ENCODE data around the gene EGF.

Gene EGF

DNA sequence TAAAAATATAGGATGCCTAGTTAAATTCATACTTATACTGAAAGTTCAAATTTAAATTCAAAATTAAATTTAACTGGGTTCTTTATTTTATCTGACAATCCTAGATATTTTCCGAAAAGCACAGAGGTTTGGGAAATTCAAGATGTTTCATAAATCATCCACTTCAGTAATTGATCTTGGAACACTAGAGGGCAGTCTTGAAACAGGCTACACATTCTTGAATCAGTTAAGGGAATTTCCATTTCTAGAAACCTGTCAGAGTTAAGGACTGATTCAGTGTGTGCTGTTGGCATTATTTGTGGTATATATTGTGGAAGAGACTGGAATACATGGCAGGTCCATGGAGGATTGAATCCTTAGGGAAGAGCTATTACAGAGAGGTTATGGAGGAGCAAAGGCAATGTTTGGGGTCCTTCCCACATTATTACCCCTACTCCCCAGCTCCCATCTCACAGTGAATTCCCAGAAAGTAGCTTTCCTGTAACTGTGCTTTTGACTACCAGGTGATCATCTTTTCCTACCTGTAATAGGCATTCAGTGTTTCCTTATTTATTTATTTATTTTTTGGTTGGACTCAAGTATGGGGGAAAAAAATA, 92.9 kb downstream of the EGF start:
- H2AFZ ChIP-seq (ENCODE audit: insufficient read depth, low read length, poor library complexity): no peak overlapping the region
- no peak overlapping the region for H3K4me3 ChIP-seq (ENCODE audit: low read depth, low read length)
- H3K4me1 ChIP-seq (ENCODE audit: control insufficient read depth in 1 of 2, insufficient read depth in 2 of 2, low read length in 2 of 2): peaks cover 0 to 2% of the 10 kb centered on the region in 2 experiments
- H3K9me3 ChIP-seq (ENCODE audit: insufficient read depth, low read depth, low read length): no peaks in the 10 kb centered on the region
- H4K8ac ChIP-seq (ENCODE audit: low read depth, low read length): no peak overlapping the region
- WGBS (ENCODE audit: extremely low coverage, insufficient coverage, insufficient read length): no CpG with 5 or more reads among the region's 1 CpG
- peak overlapping the region; percentile 2 for H4K91ac ChIP-seq (ENCODE audit: low read depth, low read length)
- no peak overlapping the region for H2BK120ac ChIP-seq (ENCODE audit: insufficient read depth, low read length, poor library complexity)
- no peak overlapping the region for H3K4me2 ChIP-seq (ENCODE audit: low read length)
- H2BK5ac ChIP-seq (ENCODE audit: low read depth, low read length, poor library complexity): no peak overlapping the region
- no peaks in the 10 kb centered on the region for H3K36me3 ChIP-seq (ENCODE audit: control insufficient read depth in 1 of 2, insufficient read depth in 2 of 2, low read length in 2 of 2)
- no peak overlapping the region for H3K14ac ChIP-seq (ENCODE audit: low read length)
- H2BK12ac ChIP-seq (ENCODE audit: low read length): no peak overlapping the region
- no peak overlapping the region for H3K27ac ChIP-seq (ENCODE audit: low read depth, low read length)
- H3K4ac ChIP-seq (ENCODE audit: low read depth, low read length): no peak overlapping the region
- no peak overlapping the region for H3K18ac ChIP-seq (ENCODE audit: low read length)
- DNase-seq: peak; percentile 4 to 88
- H4K12ac ChIP-seq (ENCODE audit: low read depth, low read length): no peak overlapping the region
- H3K9ac ChIP-seq (ENCODE audit: low read length): no peak overlapping the region
- no peak overlapping the region for H2AK5ac ChIP-seq (ENCODE audit: low read length)
- no peaks in the 10 kb centered on the region for H3K27me3 ChIP-seq (ENCODE audit: insufficient read depth, low read length)
- H3K79me1 ChIP-seq (ENCODE audit: low read length): peaks cover 1% of the 10 kb centered on the region
- H3K23ac ChIP-seq (ENCODE audit: low read length): no peak overlapping the region
- no peaks in the 10 kb centered on the region for H3K79me2 ChIP-seq (ENCODE audit: control insufficient read depth, insufficient read depth, low read length, poor library complexity)

DNA sequence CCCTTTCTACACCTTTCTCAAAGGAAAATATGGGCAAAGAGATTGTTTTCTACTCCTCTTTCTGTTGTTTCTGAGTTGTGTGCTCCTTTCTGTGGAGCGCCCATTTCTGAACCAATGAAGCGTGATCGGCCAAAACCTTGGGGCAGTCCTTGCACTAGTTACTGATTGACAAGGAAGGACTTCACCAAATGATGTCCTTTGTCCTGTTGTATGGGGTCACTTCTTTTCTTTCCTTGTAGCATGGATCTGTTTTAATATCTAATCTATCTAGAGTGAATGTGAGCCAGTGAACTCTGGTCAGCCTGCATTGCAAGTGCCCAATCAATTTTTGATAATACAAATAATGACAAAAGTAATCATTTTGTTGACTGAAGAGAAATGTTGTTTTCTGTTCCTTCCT, 94.5 kb downstream of the EGF start:
- WGBS (ENCODE audit: extremely low coverage, insufficient coverage, insufficient read length): no CpG with 5 or more reads among the region's 3 CpGs
- H3K4me2 ChIP-seq (ENCODE audit: low read length): no peak overlapping the region

DNA sequence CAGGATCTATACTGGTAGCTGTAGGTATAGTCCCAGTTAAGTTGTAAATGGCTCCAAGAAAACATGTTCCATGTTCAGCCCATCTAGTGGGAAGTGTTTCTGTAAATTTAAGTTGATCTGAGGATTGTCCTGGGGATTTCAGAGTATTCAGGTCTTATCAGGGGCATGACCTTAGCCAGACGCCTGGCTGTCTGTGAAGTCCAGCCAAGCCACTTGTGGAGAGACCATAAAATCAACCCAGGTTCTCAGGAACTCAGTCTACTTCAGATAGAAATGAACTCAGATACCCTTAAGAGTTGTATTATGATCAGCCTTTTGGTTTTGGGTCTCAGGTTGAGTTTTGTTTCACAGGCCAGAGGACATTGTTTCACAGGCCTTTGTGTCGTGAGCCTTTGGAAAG, 95.9 kb downstream of the EGF start:
- Histone ChIP-seq H3K27me3 (ENCODE audit: insufficient read depth, low read length) (no peaks in the 10 kb centered on the region), H4K12ac (ENCODE audit: low read depth, low read length) (no peak overlapping the region), H3K4me2 (ENCODE audit: low read length) (no peak overlapping the region), H3K4ac (ENCODE audit: low read depth, low read length) (no peak overlapping the region), H4K91ac (ENCODE audit: low read depth, low read length) (no peak overlapping the region), H2BK5ac (ENCODE audit: low read depth, low read length, poor library complexity) (no peak overlapping the region), H3K9ac (ENCODE audit: low read length) (no peak overlapping the region), H3K9me3 (ENCODE audit: insufficient read depth, low read depth, low read length) (no peaks in the 10 kb centered on the region), H2AK5ac (ENCODE audit: low read length) (no peak overlapping the region), H3K36me3 (ENCODE audit: control insufficient read depth in 1 of 2, insufficient read depth in 2 of 2, low read length in 2 of 2) (no peaks in the 10 kb centered on the region), H3K4me3 (ENCODE audit: low read depth, low read length) (no peak overlapping the region), H2BK120ac (ENCODE audit: insufficient read depth, low read length, poor library complexity) (no peak overlapping the region), H3K18ac (ENCODE audit: low read length) (no peak overlapping the region), H3K79me2 (ENCODE audit: control insufficient read depth, insufficient read depth, low read length, poor library complexity) (no peaks in the 10 kb centered on the region), H3K14ac (ENCODE audit: low read length) (no peak overlapping the region), H3K23ac (ENCODE audit: low read length) (no peak overlapping the region), H3K79me1 (ENCODE audit: low read length) (peaks cover 1% of the 10 kb centered on the region), H3K4me1 (ENCODE audit: control insufficient read depth in 1 of 2, insufficient read depth in 2 of 2, low read length in 2 of 2) (peaks cover 0 to 2% of the 10 kb centered on the region in 2 experiments), H2AFZ (ENCODE audit: insufficient read depth, low read length, poor library complexity) (no peak overlapping the region), H2BK12ac (ENCODE audit: low read length) (no peak overlapping the region), H4K8ac (ENCODE audit: low read depth, low read length) (no peak overlapping the region), H3K27ac (ENCODE audit: low read depth, low read length) (no peak overlapping the region)
- DNase-seq: no peak
- WGBS (ENCODE audit: extremely low coverage, insufficient coverage, insufficient read length): no CpG with 5 or more reads among the region's 2 CpGs

More for the DNA sequence above, 94.5 kb downstream of the EGF start:
- Histone ChIP-seq H2BK5ac (ENCODE audit: low read depth, low read length, poor library complexity) (no peak overlapping the region), H2BK120ac (ENCODE audit: insufficient read depth, low read length, poor library complexity) (no peak overlapping the region), H3K9me3 (ENCODE audit: insufficient read depth, low read depth, low read length) (no peaks in the 10 kb centered on the region), H3K4me3 (ENCODE audit: low read depth, low read length) (no peak overlapping the region), H3K27ac (ENCODE audit: low read depth, low read length) (no peak overlapping the region), H3K79me2 (ENCODE audit: control insufficient read depth, insufficient read depth, low read length, poor library complexity) (no peaks in the 10 kb centered on the region), H4K8ac (ENCODE audit: low read depth, low read length) (no peak overlapping the region), H3K4me1 (ENCODE audit: control insufficient read depth in 1 of 2, insufficient read depth in 2 of 2, low read length in 2 of 2) (peaks cover 0 to 2% of the 10 kb centered on the region in 2 experiments), H3K79me1 (ENCODE audit: low read length) (peaks cover 1% of the 10 kb centered on the region), H3K23ac (ENCODE audit: low read length) (no peak overlapping the region), H3K36me3 (ENCODE audit: control insufficient read depth in 1 of 2, insufficient read depth in 2 of 2, low read length in 2 of 2) (no peaks in the 10 kb centered on the region), H2AK5ac (ENCODE audit: low read length) (no peak overlapping the region), H4K12ac (ENCODE audit: low read depth, low read length) (no peak overlapping the region), H4K91ac (ENCODE audit: low read depth, low read length) (no peak overlapping the region), H3K18ac (ENCODE audit: low read length) (no peak overlapping the region), H3K9ac (ENCODE audit: low read length) (no peak overlapping the region), H3K27me3 (ENCODE audit: insufficient read depth, low read length) (no peaks in the 10 kb centered on the region), H3K4ac (ENCODE audit: low read depth, low read length) (no peak overlapping the region), H2BK12ac (ENCODE audit: low read length) (no peak overlapping the region), H2AFZ (ENCODE audit: insufficient read depth, low read length, poor library complexity) (no peak overlapping the region), H3K14ac (ENCODE audit: low read length) (no peak overlapping the region)
- no peak for DNase-seq

DNA sequence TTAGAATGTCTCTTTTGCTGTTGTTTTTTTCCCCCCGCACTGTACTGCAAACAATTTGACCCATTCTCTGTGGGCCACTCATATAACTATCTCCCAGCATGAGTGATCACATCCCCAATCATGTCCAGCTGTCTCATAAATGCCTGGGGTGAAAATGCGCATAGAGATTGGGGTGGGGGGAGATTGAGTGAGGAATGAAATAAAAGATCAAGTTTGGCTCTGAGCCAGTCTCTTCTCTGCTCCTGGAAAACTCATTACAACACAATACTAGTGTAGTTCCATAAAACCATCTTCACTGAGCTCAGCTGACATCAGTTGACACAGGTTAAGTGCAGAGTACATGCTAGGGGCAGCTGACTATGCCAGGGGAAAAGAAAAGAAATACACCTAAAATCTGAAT, 96.9 kb downstream of the EGF start:
- no peak overlapping the region for H4K12ac ChIP-seq (ENCODE audit: low read depth, low read length)
- H3K79me1 ChIP-seq (ENCODE audit: low read length): peaks cover 1% of the 10 kb centered on the region
- no peak overlapping the region for H2BK12ac ChIP-seq (ENCODE audit: low read length)
- no peak overlapping the region for H3K14ac ChIP-seq (ENCODE audit: low read length)
- H3K27me3 ChIP-seq (ENCODE audit: insufficient read depth, low read length): no peaks in the 10 kb centered on the region
- H2AFZ ChIP-seq (ENCODE audit: insufficient read depth, low read length, poor library complexity): no peak overlapping the region
- H2AK5ac ChIP-seq (ENCODE audit: low read length): no peak overlapping the region
- no peak overlapping the region for H3K27ac ChIP-seq (ENCODE audit: low read depth, low read length)
- no peak overlapping the region for H3K4me3 ChIP-seq (ENCODE audit: low read depth, low read length)
- no peaks in the 10 kb centered on the region for H3K9me3 ChIP-seq (ENCODE audit: insufficient read depth, low read depth, low read length)
- H3K18ac ChIP-seq (ENCODE audit: low read length): no peak overlapping the region
- H3K4ac ChIP-seq (ENCODE audit: low read depth, low read length): no peak overlapping the region
- no peak overlapping the region for H2BK5ac ChIP-seq (ENCODE audit: low read depth, low read length, poor library complexity)
- no peak overlapping the region for H3K4me2 ChIP-seq (ENCODE audit: low read length)
- no peak overlapping the region for H2BK120ac ChIP-seq (ENCODE audit: insufficient read depth, low read length, poor library complexity)
- no peak overlapping the region for H4K91ac ChIP-seq (ENCODE audit: low read depth, low read length)
- no CpG with 5 or more reads among the region's 2 CpGs for WGBS (ENCODE audit: extremely low coverage, insufficient coverage, insufficient read length)
- H3K79me2 ChIP-seq (ENCODE audit: control insufficient read depth, insufficient read depth, low read length, poor library complexity): no peaks in the 10 kb centered on the region
- no peak for DNase-seq
- no peak overlapping the region for H3K23ac ChIP-seq (ENCODE audit: low read length)
- H4K8ac ChIP-seq (ENCODE audit: low read depth, low read length): no peak overlapping the region
- no peaks in the 10 kb centered on the region for H3K36me3 ChIP-seq (ENCODE audit: control insufficient read depth in 1 of 2, insufficient read depth in 2 of 2, low read length in 2 of 2)
- H3K9ac ChIP-seq (ENCODE audit: low read length): no peak overlapping the region
- H3K4me1 ChIP-seq (ENCODE audit: control insufficient read depth in 1 of 2, insufficient read depth in 2 of 2, low read length in 2 of 2): peaks cover 4 to 5% of the 10 kb centered on the region in 2 experiments

All from trophoblast cell (in vitro differentiated cells and primary cell).